ENCODE data around the gene BAMBI. TPM values are rescaled to one million over a fixed set of nuclear protein-coding genes. Genes with fewer than 3 reads are reported as not detected.
"Not testable (repeated sequence)": the region's sequence is repeated elsewhere in the genome, so short reads cannot be mapped to it uniquely, and the experiment has no call there.

The BAMBI gene
- total RNA-seq, 1 experiment from 2014 or later: 3.3 TPM

DNA sequence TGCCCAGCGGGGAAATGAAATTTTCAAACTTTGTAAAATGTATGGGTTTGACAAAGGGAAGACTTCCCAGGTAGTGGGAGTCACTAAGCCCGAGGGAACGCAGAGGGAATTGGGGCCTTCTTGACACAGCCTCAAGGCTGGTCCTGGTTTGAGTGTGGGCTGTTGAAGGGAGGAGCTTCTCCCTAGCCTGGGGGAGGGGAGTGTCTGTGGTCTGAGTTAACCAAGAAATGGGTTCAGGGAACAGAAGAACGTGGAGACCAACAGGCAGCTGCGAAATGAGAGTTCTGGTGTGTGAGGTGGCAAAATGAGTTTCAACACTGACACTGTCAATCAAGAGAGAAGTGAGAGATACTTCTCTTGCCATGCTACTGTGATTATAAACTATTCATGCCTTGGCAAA, 32.7 kb upstream of the BAMBI start:
- intact Hi-C loops (cut with micrococcal nuclease; ENCODE audit: unreplicated experiment): no loop called here
- no peak for DNase-seq
- CTCF ChIA-PET: no interaction called here
- Histone ChIP-seq H3K27me3 (ENCODE audit: insufficient read depth, low read depth) (peaks cover 4% of the 10 kb centered on the region; the same call in 1 of the 2 replicates), H3F3A (ENCODE audit: insufficient read depth, low read depth) (no peaks in the 10 kb centered on the region), H3K36me3 (ENCODE audit: low read depth) (no peaks in the 10 kb centered on the region), H3K27ac (no peak overlapping the region), H4K20me1 (ENCODE audit: insufficient read depth) (no peaks in the 10 kb centered on the region), H3K4me2 (no peak overlapping the region), H3K9me3 (ENCODE audit: insufficient read depth, low read depth) (no peaks in the 10 kb centered on the region), H3K4me3 (no peak overlapping the region), H3K4me1 (replicated peaks; ENCODE audit: insufficient read depth) (no peaks in the 10 kb centered on the region), H2AFZ (no peak overlapping the region), H3K9me2 (ENCODE audit: insufficient read depth) (no peaks in the 10 kb centered on the region), H3K79me2 (ENCODE audit: low read depth) (no peaks in the 10 kb centered on the region)
- TF ChIP-seq, protein P1, sequence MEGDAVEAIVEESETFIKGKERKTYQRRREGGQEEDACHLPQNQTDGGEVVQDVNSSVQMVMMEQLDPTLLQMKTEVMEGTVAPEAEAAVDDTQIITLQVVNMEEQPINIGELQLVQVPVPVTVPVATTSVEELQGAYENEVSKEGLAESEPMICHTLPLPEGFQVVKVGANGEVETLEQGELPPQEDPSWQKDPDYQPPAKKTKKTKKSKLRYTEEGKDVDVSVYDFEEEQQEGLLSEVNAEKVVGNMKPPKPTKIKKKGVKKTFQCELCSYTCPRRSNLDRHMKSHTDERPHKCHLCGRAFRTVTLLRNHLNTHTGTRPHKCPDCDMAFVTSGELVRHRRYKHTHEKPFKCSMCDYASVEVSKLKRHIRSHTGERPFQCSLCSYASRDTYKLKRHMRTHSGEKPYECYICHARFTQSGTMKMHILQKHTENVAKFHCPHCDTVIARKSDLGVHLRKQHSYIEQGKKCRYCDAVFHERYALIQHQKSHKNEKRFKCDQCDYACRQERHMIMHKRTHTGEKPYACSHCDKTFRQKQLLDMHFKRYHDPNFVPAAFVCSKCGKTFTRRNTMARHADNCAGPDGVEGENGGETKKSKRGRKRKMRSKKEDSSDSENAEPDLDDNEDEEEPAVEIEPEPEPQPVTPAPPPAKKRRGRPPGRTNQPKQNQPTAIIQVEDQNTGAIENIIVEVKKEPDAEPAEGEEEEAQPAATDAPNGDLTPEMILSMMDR (conservative IDR thresholded peaks at IDR 0.05): no peak
- TF ChIP-seq EZH2 (IDR thresholded peaks at IDR 0.05; ENCODE audit: low read depth): no peak
- POLR2A ChIA-PET (ENCODE audit: unreplicated experiment): no interaction called here
- no TSS peak for BruUV-seq (replicated peaks)

DNA sequence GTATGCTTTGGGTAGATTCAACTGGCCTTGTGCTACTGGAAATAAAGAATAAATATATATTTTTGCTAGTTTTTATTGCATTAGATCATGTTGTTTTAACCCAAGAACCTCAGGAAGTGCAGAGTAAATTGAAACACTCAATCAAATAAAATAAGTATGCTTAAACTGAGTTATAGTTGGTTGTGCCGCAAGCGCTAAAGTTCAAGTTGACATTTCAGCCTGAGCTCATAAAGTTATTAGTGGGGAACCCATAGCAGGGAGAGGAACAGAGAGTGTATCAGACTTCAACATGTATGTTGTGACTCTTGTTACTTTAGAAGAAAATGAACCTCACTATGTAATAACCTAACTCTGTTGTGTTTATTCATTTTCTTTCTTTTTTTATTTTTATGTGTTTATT, 25.2 kb upstream of the BAMBI start:
- Histone ChIP-seq H3K27me3 (ENCODE audit: insufficient read depth, low read depth) (peaks cover 4% of the 10 kb centered on the region; the same call in 1 of the 2 replicates), H2AFZ (no peak overlapping the region), H3K9me3 (ENCODE audit: insufficient read depth, low read depth) (no peaks in the 10 kb centered on the region), H3K4me2 (no peak overlapping the region), H3K4me3 (no peak overlapping the region), H3K4me1 (replicated peaks; ENCODE audit: insufficient read depth) (no peaks in the 10 kb centered on the region), H3F3A (ENCODE audit: insufficient read depth, low read depth) (no peaks in the 10 kb centered on the region), H3K36me3 (ENCODE audit: low read depth) (no peaks in the 10 kb centered on the region), H3K27ac (no peak overlapping the region), H3K9me2 (ENCODE audit: insufficient read depth) (no peaks in the 10 kb centered on the region), H4K20me1 (ENCODE audit: insufficient read depth) (no peaks in the 10 kb centered on the region), H3K79me2 (ENCODE audit: low read depth) (no peaks in the 10 kb centered on the region)
- intact Hi-C loops (cut with micrococcal nuclease; ENCODE audit: unreplicated experiment): no loop called here
- TF ChIP-seq EZH2 (IDR thresholded peaks at IDR 0.05; ENCODE audit: low read depth): no peak
- TF ChIP-seq, protein P1 (conservative IDR thresholded peaks at IDR 0.05): no peak
- ChIA-PET POLR2A (ENCODE audit: unreplicated experiment) (no interaction called here), CTCF (no interaction called here)
- BruUV-seq (replicated peaks): no TSS peak
- no peak for DNase-seq

DNA sequence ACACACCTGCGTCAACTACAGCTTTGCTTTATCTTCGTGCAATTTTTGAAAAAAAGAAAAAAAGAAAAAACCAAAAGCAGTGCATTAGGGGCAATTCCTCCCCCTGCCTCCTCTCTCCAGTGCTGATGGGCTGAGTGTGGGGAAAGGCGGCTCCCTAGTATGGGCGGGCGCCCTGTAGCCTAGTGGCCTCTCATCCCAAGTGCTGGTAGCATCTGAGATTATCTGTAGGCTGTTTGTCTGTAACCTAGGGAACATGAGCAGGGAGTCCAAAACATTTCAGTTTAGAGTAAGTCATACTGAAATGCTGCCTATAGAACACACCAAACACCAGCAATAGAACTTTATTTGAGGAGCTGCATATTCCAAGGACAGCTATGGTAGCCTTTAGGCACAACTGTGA, 24.6 kb upstream of the BAMBI start:
- H3K27me3 ChIP-seq (ENCODE audit: insufficient read depth, low read depth): peaks cover 4% of the 10 kb centered on the region; the same call in 1 of the 2 replicates
- no peak for DNase-seq
- H3K4me1 ChIP-seq (replicated peaks; ENCODE audit: insufficient read depth): no peaks in the 10 kb centered on the region
- no peak overlapping the region for H3K4me3 ChIP-seq
- no peak overlapping the region for H3K27ac ChIP-seq
- no peaks in the 10 kb centered on the region for H3K79me2 ChIP-seq (ENCODE audit: low read depth)
- no peaks in the 10 kb centered on the region for H3K9me2 ChIP-seq (ENCODE audit: insufficient read depth)
- H3F3A ChIP-seq (ENCODE audit: insufficient read depth, low read depth): no peaks in the 10 kb centered on the region
- no peak overlapping the region for H3K4me2 ChIP-seq
- ChIA-PET CTCF (no interaction called here), POLR2A (ENCODE audit: unreplicated experiment) (no interaction called here)
- no peak overlapping the region for H2AFZ ChIP-seq
- TF ChIP-seq EZH2 (IDR thresholded peaks at IDR 0.05; ENCODE audit: low read depth): no peak
- TF ChIP-seq, protein P1 (conservative IDR thresholded peaks at IDR 0.05): no peak
- BruUV-seq (replicated peaks): no TSS peak
- no peaks in the 10 kb centered on the region for H4K20me1 ChIP-seq (ENCODE audit: insufficient read depth)
- intact Hi-C loops (cut with micrococcal nuclease; ENCODE audit: unreplicated experiment): no loop called here
- no peaks in the 10 kb centered on the region for H3K9me3 ChIP-seq (ENCODE audit: insufficient read depth, low read depth)
- H3K36me3 ChIP-seq (ENCODE audit: low read depth): no peaks in the 10 kb centered on the region

DNA sequence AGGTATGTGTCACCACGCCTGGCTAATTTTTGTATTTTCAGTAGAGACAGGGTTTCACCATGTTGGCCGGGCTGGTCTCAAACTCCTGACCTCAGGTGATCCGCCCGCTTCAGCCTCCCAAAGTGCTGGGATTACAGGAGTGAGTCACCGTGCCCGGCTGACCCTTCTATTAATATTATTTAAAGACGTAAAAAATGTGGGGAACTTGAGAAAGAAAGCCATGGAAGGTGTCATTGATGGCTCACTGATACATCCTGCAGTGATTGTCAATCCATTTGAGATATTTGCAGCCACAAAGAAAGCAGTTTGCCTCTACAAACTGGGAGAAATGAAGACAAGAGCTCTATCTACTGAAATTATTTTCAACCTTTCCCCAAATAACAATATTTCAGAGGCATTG, 18.5 kb upstream of the BAMBI start:
- H3K27ac ChIP-seq; DNase-seq; H3K36me3 ChIP-seq (ENCODE audit: low read depth); H3K79me2 ChIP-seq (ENCODE audit: low read depth); H3K4me2 ChIP-seq; intact Hi-C loops (cut with micrococcal nuclease; ENCODE audit: unreplicated experiment); H3K4me1 ChIP-seq (replicated peaks; ENCODE audit: insufficient read depth); H3K27me3 ChIP-seq (ENCODE audit: insufficient read depth, low read depth); H2AFZ ChIP-seq; H4K20me1 ChIP-seq (ENCODE audit: insufficient read depth); BruUV-seq (replicated peaks); H3F3A ChIP-seq (ENCODE audit: insufficient read depth, low read depth); POLR2A ChIA-PET (ENCODE audit: unreplicated experiment); CTCF ChIA-PET; H3K4me3 ChIP-seq; H3K9me2 ChIP-seq (ENCODE audit: insufficient read depth); H3K9me3 ChIP-seq (ENCODE audit: insufficient read depth, low read depth): not testable (repeated sequence)

Measured in PC-9 (cell line).